Cardiac septum (tissue), 1 donor: ENCODE measurements around the gene RGL3. TPM values are rescaled to one million over a fixed set of nuclear protein-coding genes. Genes with fewer than 3 reads are reported as not detected.
"Not testable (repeated sequence)": the region's sequence is repeated elsewhere in the genome, so short reads cannot be mapped to it uniquely, and the experiment has no call there.

Experiments
- DNase-seq: peaks from one replicate; pipeline ENCODE4 v3.0.0-alpha.2; 2020; ENCODE audit warnings: low spot score
- intact Hi-C: fragments of 100-400 bp; cut with DNase I; formaldehyde crosslinking; loops from one replicate; pipeline ENCODE4 v1.14.0; 2022
- total RNA-seq: library from RNA; stranded (reverse); fragmentation: NEBNext Ultra II Directional; extraction: Animal tissue kit (Norgen Biotek cat#: 25700); gene quantifications from one replicate; pipeline ENCODE4 v1.2.1, GENCODE V29; 2021
- donor health status: DM: no; HTN: no; CAD: no.

The RGL3 gene
- total RNA-seq, 1 donor from 2014 or later: 5.8 TPM

GRCh38 chr19:11422163-11423065, 3.3 kb upstream of the RGL3 start:
- intact Hi-C loops: loop anchor here (5.0 kb wide), 1 partner anchor 40 kb away; the partner anchor contains the start of gene EPOR
- DNase-seq: peak; percentile 89

DNA sequence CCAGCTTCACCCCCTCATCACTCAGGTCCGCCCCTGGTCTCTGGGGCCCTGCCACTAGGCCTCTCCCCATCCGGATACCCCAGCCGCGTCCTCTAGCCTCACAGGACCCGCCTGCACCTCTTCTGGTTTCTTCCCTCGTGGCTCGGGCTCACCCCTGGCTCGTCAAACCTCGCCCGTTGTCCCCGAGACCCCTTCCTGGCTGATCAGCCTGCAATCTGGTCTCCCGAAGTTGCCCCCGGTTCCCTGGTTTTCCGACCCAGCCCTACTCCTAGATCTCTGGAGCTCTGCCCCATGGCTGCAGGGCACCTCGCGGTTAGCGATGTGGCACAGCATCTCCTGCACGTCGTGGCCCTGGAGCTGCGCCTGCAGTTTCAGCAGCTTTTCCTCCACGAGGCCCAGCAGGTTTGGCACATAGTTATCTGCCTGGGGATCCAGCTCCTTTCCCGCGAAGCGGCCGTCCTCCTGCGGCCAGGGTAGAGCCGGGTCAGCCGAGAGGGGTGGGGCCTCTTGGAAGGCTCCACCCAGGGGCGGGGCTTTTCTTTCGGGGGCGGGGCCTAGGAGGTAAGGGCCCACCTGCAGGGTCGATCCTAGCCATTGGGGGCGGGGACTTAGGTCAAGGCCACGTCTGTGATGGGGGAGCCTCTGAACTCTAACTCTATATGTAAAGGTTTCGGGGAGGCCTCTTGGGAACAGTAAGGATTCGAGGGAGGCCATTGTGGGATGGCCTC, 2.4 kb upstream of the RGL3 start:
- intact Hi-C loops: loop anchor here (5.0 kb wide), 1 partner anchor 39 kb away; the partner anchor contains the start of gene EPOR
- DNase-seq: no peak

- DNase-seq: no peak
- intact Hi-C loops: loop anchor here (5.0 kb wide), 1 partner anchor 38 kb away; the partner anchor contains the start of gene EPOR
These were observed 1.6 kb upstream of the RGL3 start for GRCh38 chr19:11420429-11421370.

DNA sequence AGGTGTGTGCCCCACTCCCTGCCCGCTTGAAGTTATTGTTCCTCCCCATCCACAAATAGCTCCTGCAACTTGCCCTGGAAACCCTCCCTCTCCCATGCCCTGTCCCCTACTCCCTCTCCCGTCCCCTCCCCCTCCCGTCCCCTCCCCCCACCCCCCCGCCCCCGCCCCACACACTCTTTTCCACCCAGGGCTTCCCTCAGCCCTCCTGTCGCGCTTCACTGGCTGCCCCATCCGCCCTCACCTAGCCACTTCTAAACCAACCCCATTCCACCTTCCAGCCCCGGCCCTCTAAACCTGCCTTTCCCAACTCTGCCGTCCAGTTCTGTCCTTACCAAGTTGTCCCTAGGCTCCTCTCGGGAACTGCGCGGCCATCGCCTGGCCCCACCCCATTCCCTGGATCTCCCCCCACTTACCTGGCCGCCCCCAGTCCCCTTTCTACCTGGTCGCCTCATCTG, 993 bp downstream of the RGL3 start:
- intact Hi-C loops: no loop called here
- DNase-seq: no peak

DNA sequence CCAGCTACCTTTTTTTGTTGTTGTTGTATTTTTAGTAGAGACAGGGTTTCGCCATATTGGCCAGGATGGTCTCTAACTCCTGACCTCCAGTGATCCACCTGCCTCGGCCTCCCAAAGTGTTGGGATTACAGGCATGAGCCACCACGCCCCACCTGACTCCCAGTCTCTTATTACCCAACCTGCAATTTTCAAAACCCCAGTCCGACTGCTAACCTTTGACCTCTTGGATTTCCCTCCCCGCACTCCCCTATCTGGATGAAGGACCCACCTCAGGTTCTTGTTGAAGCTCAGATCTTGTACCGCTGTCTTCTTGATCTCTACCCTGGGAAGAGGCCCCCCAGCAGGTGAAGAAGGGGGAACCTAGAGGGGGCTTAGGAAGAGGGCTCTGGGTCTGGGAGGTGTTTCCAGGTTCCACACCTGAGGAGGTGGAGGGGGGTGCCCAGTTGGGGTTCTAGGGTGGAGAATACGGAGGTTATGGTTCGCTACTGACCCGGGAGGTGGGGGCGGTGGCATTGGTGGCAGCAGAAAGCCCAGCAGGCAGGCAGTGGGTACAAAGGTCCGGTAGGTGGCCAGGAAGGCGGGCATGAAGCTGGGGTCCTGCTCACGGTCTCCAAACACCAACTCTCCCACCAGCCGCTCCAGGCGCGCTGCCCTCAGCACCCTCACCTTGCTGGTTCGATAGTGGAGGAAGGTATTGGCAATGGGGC, 2.6 kb downstream of the RGL3 start:
- no peak for DNase-seq
- intact Hi-C loops: no loop called here

DNA sequence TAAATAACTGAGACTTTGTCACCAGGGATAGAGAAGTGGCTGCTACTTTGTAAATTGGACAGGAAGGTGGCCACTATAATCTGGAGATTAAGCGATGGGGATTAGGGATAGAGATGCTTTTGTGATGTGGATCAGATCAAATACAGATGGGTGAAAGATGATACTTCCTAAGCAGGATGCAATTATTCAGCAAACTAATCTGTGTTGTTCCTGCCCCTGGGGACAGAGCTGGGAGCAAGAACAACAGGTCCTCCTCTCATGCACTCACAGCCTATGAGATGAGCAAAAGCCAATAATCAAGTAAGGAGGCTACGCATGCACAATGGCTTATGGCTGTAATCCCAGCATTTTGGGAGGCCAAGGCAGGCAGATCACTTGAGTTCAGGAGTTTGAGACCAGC, 4.6 kb downstream of the RGL3 start:
- intact Hi-C loops: no loop called here
- DNase-seq: no peak

GRCh38 chr19:11410682-11411081, 8.4 kb downstream of the RGL3 start:
- intact Hi-C loops: no loop called here
- no peak for DNase-seq

- intact Hi-C loops: no loop called here
- DNase-seq: no peak
These were observed 10.5 kb downstream of the RGL3 start for GRCh38 chr19:11408591-11408990.

DNA sequence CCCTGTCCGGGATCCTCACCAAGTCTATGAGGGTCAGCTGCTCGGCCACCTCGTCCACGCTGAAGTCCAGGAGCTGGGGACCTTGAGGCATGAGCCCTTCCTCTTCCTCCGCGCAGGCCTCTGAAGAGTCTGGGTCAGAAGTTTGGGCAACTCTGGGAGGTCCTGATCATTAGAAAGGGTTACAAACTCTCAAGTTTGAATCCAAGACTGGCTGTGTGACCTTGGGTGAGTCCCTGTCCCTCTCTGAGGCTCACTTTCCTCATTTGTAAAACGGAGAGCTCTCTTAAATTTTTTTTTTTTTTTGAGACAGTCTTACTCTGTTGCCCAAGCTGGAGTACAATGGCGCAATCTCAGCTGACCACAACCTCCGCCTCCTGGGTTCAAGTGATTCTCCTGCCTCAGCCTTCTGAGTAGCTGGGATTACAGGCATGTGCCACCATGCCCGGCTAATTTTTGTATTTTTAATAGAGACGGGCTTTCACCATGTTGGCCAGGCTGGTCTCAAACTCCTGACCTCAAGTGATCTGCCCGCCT, 12.3 kb downstream of the RGL3 start:
- intact Hi-C loops, DNase-seq: not testable (repeated sequence)

DNA sequence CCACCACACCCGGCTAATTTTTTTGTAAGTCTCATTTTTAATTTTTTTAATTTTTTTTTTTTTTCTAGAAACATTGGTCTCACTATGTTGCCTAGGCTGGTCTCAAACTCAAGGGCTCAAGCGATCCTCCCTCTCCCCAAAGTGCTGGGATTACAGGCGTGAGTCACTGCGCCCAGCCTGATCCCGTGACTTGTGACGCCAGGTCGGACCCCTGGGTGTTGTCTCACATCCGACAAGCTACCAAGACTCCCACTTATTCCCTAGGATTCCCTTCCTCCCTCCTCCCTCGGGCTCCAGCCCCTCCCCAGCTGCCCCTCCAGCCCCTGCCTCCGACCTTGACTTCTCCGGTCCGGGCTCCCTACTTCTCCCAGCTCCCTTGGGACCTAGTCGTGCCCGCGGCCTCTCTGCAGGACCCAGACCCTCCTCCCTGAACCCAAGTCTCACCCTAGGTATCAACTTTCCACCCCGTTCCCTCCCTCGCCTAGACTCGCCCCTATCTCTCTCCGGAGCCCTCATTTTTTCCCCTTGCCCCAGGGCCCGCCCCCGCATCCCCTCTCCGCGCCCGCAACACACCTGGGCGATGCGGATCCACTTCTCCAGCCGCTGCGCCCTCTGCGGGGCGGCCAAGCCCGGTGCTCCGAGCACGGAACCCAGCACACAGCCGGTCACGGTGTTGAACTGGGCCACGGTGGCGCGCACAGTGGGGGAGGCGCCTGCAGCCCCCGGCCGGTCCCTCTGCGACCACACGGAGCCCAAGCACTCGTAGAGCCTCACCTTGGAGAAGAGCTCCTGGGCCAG, 13.1 kb downstream of the RGL3 start:
- intact Hi-C loops: no loop called here

DNA sequence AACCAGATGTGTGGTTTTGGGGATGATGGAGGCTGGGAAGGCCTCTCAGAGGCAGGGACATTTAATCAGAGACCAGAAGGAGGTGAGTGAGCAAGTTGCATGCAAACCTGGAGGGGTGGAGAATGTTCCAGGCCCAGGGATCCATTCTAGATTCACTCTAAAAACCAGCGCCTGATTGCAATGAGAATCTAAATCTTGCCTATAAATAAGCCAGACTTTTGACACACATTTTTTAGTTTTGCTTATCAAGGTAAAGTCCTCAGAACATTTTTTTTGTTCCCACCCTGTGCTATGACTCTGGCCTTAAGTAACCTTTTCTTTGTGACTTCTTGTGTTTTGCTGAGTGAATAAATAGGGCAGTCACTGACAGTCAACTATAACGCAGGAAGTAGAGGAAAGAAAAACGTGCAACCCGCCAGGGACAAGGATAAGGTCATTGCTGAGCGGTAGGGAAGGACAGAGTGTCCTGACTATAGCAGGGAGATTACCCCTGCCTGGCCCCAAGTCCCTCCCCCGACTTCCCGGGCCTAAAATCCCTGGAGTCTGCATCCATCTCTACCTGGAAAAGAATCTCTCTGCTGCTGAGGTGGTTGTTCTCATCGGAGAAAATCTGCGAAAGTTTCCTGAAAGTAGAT, 14.4 kb downstream of the RGL3 start:
- DNase-seq: no peak
- intact Hi-C loops: no loop called here

More for the DNA sequence above, 13.1 kb downstream of the RGL3 start:
- DNase-seq: no peak

DNA sequence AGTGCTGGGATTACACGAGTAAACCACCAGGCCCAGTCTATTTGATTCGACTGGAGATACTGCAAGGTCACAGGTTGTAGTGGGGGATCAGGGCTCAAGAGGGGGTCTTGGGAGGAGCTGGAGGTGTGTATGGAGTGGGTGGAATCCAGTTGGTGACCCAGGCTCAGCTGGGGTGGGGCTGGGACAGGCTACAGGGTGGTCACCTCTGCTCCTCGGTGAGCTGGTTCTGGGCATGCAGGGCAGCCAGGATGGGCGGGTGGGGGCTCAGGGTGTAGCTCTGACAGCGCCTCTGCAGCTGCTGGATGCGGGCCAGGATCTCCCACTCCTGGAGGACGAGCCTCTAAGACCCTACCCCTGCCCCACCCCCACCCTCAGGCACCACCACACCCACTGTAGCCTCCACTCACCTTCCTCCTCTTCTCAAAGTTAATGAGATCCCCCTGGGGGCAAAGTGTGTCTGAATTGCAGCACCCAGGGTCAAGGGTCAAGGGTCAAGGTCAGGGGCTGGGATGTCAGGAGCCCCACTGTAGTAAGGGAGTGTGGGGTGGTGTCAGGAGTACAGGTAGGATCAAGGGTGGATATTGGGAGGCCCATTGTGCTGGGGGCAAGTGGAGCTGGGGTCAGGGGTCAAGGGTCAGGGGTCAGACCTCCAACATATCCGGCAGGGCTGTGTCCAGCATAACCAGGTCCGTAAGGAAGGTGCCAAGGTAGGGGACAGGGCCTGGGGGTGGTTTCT, 17.1 kb downstream of the RGL3 start:
- no peak for DNase-seq
- intact Hi-C loops: no loop called here

DNA sequence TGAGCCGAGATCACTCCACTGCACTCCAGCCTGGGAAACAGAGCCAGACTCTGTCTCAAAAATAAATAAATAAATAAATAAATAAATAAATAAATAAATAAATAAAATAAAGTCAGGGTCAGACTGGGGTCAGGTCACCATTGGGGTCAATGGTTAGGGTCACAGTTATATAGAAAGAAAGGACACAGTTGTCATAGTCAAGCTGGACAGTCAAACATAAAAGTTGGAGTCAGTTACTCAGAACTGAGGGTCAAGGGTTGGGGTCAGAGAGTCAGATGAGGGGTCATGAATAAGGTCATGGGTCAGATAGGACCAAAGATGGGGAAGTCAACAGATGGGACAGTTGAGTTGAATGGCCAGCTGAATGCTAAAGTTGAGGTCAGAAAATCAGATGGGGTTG, 18.3 kb downstream of the RGL3 start:
- DNase-seq: no peak
- intact Hi-C loops: no loop called here

DNA sequence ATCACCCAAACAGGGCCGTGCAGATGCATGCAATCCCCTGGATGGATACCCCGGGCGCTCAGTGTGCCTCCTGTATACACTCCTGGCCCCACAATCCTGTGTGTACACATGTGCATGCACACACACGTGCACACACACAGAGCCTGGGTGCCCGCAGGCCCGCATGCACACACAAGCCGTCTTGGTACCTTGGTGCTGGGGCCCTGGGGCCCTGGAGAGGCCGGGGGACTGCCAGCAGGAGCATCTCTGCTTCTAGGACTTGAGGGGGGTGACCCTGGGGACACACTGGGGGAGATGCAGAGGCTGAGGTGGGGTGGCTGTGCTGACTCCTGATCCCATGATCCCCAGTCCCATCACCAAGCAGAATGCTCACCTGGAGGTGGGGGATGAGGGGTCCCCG, 19.4 kb downstream of the RGL3 start:
- intact Hi-C loops: no loop called here
- DNase-seq: no peak

DNA sequence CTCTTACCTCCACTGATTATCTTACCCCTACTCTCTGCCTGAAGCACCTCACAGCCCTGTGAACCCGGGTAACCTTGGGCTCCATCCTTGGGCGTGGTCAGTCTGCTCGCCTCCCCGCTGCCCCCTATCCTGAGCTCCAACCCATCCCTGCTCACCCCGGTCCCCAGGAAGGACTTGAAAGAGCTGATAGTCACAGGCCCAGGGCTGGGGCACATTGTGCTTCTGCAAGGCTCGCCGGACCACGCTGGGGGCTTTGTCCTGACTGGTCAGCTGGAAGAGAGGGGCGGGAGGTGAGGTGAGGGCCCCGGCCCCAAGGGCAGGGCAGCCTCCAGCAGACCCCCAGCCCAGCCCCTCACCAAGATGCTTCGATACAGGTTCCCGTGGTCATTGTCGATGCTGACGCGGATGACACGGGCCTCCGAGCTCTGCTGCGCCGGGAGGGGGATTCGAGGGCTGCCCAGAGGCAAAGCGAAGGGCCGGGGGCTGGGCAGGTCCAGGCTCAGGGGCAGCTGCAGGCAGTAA, 22.0 kb downstream of the RGL3 start:
- no peak for DNase-seq
- intact Hi-C loops: no loop called here

- intact Hi-C loops: no loop called here
- no peak for DNase-seq
These were observed 28.0 kb downstream of the RGL3 start for GRCh38 chr19:11390933-11391680.
